SK-N-SH (cell line): Measurements from ENCODE around the gene CCR5AS.

ENCODE experiments used
- CTCF ChIP-seq: fragments of 200-600 bp; sonication (generic); IDR thresholded peaks from 2 replicates; pipeline ENCODE4 v1.6.1; 2017; ENCODE audit warnings: antibody characterized with exemption, mild to moderate bottlenecking, moderate library complexity
- SMC3 ChIP-seq: IDR thresholded peaks from 2 replicates; pipeline ENCODE4 v1.6.1; 2012; ENCODE audit warnings: low read depth, low read length, improper control_type of control experiment

DNA sequence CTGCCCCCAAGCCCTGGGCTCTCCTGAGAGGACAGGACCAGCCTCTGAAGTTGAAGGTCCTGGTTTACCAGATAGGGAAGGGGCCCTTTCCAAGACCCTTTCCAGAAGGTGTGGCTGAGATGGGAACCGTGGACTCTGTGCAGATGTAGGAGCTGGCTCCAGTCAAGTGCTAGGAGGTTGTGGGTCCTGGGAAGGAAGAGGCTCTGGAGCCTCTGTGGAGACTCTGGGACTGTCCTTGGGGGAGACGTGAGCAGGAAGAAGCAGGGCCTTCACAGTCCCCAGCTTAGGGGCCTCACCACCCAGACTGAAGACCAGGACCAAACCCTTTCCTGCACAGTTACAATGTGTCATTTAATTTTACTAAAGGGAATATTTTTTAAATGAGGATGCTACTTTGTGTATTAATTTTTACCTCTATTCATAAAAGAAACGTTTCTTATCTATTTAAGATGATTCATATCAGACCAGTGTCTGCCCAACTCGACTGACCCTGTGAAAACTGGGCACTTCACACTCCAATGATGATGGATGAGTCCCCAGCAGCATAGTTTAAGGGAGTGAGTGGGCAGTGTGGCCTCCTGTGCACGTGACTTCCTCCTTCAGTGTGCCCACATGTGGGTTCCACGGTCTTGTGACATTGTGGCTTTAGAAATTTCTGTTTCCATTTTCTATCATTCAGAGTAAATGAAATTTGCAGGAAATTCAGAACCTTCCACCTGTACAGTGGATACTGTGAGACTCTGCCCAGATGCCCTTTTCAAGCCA, 10.9 kb downstream of the CCR5AS start:
- no peak for TF ChIP-seq SMC3
- no peak for TF ChIP-seq CTCF
